Psoas muscle (tissue), 8 donors: ENCODE results near the gene VPS33B. TPM values are rescaled to one million over a fixed set of nuclear protein-coding genes. Genes with fewer than 3 reads are reported as not detected.
A peak's percentile ranks its signal among the peaks of the same experiment; 100 is the strongest.

Experiments used
- ATAC-seq, 4 donors: fragments of 200-7000 bp; cut with Tn5 transposase; one replicate each; pipeline ENCODE4 v1.9.1; 2020; ENCODE audit warnings: moderate library complexity in 3 of 4, mild to moderate bottlenecking in 2 of 4
- DNase-seq, 2 donors: peaks; one replicate each; pipeline ENCODE4 v3.0.0-alpha.2; 2020
- H3K27ac ChIP-seq: fragments of 200-600 bp; one replicate; pipeline ENCODE4 v1.8.0; 2022
- H3K27me3 ChIP-seq, 3 donors: fragments of 200-600 bp in 1 of 3; one replicate each; pipeline versions ENCODE4 v1.6.1 to v1.8.0; 2013 to 2022; ENCODE audit warnings: low read length in 2 of 3, mild to moderate bottlenecking in 2 of 3, moderate library complexity in 1 of 3; ENCODE audit not compliant: insufficient read depth in 3 of 3
- H3K36me3 ChIP-seq, 2 donors: fragments of 200-600 bp in 1 of 2; one replicate each; pipeline versions ENCODE4 v1.6.1 to v1.8.0; 2013 to 2022; ENCODE audit warnings: low read depth in 1 of 2, mild to moderate bottlenecking in 1 of 2, moderate library complexity in 1 of 2; ENCODE audit not compliant: insufficient read depth in 1 of 2
- H3K4me1 ChIP-seq: fragments of 200-600 bp; one replicate; pipeline ENCODE4 v1.8.0; 2022
- H3K4me3 ChIP-seq: fragments of 200-600 bp; one replicate; pipeline ENCODE4 v1.8.0; 2022; ENCODE audit warnings: mild to moderate bottlenecking
- H3K9me3 ChIP-seq: fragments of 200-600 bp; one replicate; pipeline ENCODE4 v1.8.0; 2022
- WGBS, 3 donors: extraction: QIAGEN DNeasy Blood & Tissue Kit; methylation state at CpG; one replicate each; pipeline versions ENCODE4 v1.1.6 to v1.1.7; 2013; 5-methylcytosine and 5-hydroxymethylcytosine counted together
- intact Hi-C, 2 donors: fragments of 100-400 bp; cut with DNase I; formaldehyde crosslinking; loops; one replicate each; pipeline versions ENCODE4 v1.11.0 to v1.14.2; 2022
- polyA plus RNA-seq, 3 donors: library from polyadenylated mRNA; stranded (reverse); fragments of 200-250 nt; gene quantifications; one replicate each; pipeline ENCODE4 v1.2.3, GENCODE V29; 2013
- total RNA-seq, 4 donors: library from RNA; stranded (reverse); fragmentation: NEBNext Ultra II Directional in 2 of 4; extraction: Animal tissue kit (Norgen Biotek cat#: 25700) in 2 of 4; gene quantifications; one replicate each; pipeline versions ENCODE4 v1.2.1 to v1.2.4, GENCODE V29; 2021 to 2023
- TF ChIP-seq, protein P1 (sequence below): fragments of 200-600 bp; IDR thresholded peaks from one replicate; pipeline ENCODE4 v1.8.0; 2022; ENCODE audit warnings: antibody characterized with exemption
- donor health status: healthy with polysubstance abuse.
- donor health status: DM: no; HTN: no; CAD: no; lungs with moderate emphysema.
- donor health status: Bipolar disorder and iron deficiency.
- donor health status: healthy.
- donor health status: DM: yes; HTN: yes; CAD: no.
- donor health status: DM: no; HTN: no; CAD: no.
- donor health status: DM: no; HTN: no; CAD: no.
- donor health status: DM: yes; HTN: yes; CAD: no.

Gene VPS33B
- total and polyA plus RNA-seq, 7 donors = 3.2 to 7.5 (median 4.9) TPM

DNA sequence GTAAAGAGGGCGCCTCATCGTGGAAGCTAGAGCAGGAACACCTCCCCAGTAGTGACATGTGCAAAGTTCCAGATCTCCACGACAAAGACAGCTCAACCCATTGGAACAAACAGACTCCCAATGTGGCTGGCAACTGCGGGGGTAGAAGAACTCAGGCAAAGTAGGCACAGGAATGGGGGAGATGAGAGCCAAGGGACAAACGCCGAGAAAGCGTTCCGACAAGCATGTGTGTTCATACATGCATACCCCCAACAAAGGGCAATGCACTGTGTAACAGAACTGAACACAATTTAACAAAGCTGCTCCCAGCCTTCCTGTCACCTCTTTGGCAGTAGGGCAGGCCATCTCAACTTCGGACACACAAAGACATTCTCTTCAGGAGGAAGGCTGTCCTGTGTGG, 56.1 kb downstream of the VPS33B start:
- no peak for ATAC-seq

DNA sequence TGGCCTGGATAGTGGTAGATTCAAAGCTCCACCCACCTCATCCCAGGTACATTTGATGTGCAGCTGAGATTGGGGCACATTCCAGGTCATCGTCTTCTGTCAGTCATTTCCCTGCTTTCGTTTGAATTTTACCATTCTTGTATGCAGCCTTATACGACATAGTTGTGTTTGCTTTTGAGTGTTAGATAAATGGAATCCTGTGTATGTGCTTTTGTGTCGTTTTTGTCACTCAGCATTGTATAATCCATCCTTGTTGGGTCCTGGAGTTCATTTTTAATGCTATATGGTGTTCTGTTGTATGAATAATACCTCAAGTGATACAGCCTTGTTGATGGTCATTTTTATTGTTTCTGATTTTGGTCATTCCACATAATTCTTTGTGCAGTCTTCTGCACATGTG, 60.4 kb downstream of the VPS33B start:
- H3K4me1 ChIP-seq = peaks cover 16% of the 10 kb centered on the region
- H3K9me3 ChIP-seq = no peaks in the 10 kb centered on the region
- ATAC-seq (no peak), DNase-seq (no peak)
- H3K27me3 ChIP-seq = no peaks in the 10 kb centered on the region
- no peak overlapping the region for H3K27ac ChIP-seq
- H3K4me3 ChIP-seq = no peak overlapping the region
- peaks cover 6 to 63% of the 10 kb centered on the region in 2 donors for H3K36me3 ChIP-seq
- intact Hi-C loops = loop anchor here in 1 of 2 donors (5.0 kb wide), 1 partner anchor 35 kb away; no protein-coding TSS in a partner anchor
- TF ChIP-seq, protein P1, sequence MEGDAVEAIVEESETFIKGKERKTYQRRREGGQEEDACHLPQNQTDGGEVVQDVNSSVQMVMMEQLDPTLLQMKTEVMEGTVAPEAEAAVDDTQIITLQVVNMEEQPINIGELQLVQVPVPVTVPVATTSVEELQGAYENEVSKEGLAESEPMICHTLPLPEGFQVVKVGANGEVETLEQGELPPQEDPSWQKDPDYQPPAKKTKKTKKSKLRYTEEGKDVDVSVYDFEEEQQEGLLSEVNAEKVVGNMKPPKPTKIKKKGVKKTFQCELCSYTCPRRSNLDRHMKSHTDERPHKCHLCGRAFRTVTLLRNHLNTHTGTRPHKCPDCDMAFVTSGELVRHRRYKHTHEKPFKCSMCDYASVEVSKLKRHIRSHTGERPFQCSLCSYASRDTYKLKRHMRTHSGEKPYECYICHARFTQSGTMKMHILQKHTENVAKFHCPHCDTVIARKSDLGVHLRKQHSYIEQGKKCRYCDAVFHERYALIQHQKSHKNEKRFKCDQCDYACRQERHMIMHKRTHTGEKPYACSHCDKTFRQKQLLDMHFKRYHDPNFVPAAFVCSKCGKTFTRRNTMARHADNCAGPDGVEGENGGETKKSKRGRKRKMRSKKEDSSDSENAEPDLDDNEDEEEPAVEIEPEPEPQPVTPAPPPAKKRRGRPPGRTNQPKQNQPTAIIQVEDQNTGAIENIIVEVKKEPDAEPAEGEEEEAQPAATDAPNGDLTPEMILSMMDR = no peak
- WGBS, 3 donors = 88 to 91% (median 88%) methylated on average over 4 of the region's 4 CpGs

More for the DNA sequence above, 56.1 kb downstream of the VPS33B start:
- no peak overlapping the region for H3K27ac ChIP-seq
- peaks cover 6 to 67% of the 10 kb centered on the region in 2 donors for H3K36me3 ChIP-seq
- TF ChIP-seq, protein P1 = no peak
- no peaks in the 10 kb centered on the region for H3K4me1 ChIP-seq
- intact Hi-C loops = no loop called here
- no peak overlapping the region for H3K4me3 ChIP-seq
- 88 to 91% (median 90%) methylated on average over 9 of the region's 9 CpGs for WGBS, 3 donors
- H3K9me3 ChIP-seq = no peaks in the 10 kb centered on the region
- no peaks in the 10 kb centered on the region for H3K27me3 ChIP-seq
- no peak for DNase-seq

DNA sequence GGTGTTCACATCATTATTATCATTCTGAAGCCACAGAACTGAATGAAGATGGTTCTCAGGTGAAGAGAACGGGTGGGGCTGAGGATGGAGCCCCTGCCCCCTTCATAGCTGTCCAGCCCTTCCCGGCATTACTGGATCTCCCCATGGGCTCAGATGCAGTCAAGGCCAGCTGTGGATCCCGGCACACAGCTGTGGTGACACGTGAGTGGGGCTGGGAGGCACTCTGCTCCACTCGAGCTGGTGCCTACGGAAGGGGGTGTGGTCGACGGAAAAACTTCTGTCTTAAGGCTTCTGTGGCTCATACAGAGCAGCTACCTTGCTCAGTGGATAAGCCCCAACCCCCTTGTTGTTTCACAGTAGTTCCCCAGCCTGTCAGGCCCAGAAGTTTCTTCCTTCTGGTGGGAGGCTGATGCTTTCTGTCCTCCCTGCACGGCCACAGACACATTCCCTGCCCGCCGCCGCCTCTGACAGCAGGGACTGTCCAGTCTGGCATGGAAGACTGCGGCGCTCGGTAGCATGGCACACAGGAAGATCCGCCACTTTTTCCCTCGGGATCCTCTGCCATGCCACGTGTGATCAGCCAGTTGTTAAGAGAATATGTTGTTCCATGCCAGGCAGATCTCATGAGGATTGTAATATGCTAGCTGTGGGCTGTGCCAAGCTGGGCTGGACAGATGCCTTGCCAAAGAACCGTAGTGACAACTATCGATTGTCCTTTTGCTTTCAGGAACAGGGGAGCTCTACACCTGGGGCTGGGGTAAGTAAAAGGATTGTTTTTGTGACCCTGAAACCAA, 61.9 kb downstream of the VPS33B start:
- no peak for DNase-seq
- Histone ChIP-seq H3K4me1 (peaks cover 25% of the 10 kb centered on the region), H3K4me3 (no peak overlapping the region), H3K27ac (peak overlapping the region; percentile 63), H3K36me3 (peaks cover 6 to 48% of the 10 kb centered on the region in 2 donors), H3K9me3 (no peaks in the 10 kb centered on the region), H3K27me3 (no peaks in the 10 kb centered on the region)
- intact Hi-C loops = loop anchor here in 1 of 2 donors (5.0 kb wide), 1 partner anchor 37 kb away; no protein-coding TSS in a partner anchor
- no peak for ATAC-seq
- TF ChIP-seq, protein P1 = no peak
- 34 to 42% (median 34%) methylated on average over 20 of the region's 20 CpGs for WGBS, 3 donors

DNA sequence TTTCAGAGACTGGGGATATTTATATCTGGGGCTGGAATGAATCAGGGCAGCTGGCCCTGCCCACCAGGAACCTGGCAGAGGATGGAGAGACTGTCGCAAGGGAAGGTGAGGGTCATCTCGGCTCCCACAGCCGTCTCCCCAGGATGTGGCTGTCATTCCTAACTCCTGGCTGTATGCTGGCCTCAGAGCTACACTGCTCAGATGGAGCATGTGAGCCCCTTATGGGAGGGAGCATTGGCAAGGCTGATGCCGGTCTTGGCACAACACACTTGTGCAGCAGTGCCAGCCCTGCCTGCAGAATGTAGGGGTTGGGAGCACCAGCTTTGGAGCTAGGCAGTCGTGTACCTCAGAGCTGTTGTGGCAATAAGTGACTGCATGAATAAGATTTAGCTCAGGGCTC, 62.5 kb downstream of the VPS33B start:
- DNase-seq (peak in 1 of 2 donors; percentile 72), ATAC-seq (peak; percentile 34 to 70 (median 62))
- WGBS, 3 donors = 22 to 43% (median 34%) methylated on average over 5 of the region's 5 CpGs
- intact Hi-C loops = loop anchor here (5.0 kb wide), 5 partner anchors 32 to 312 kb away; partner anchors contain the start of gene PRC1 (in 1 of the 2)
- no peaks in the 10 kb centered on the region for H3K27me3 ChIP-seq
- TF ChIP-seq, protein P1 = no peak
- H3K4me3 ChIP-seq = no peak overlapping the region
- H3K9me3 ChIP-seq = no peaks in the 10 kb centered on the region
- peak overlapping the region; percentile 63 for H3K27ac ChIP-seq
- peaks cover 28% of the 10 kb centered on the region for H3K4me1 ChIP-seq
- H3K36me3 ChIP-seq = peaks cover 6 to 42% of the 10 kb centered on the region in 2 donors
